ENCODE data around the gene RIMS4.
"Not testable (repeated sequence)": the region's sequence is repeated elsewhere in the genome, so short reads cannot be mapped to it uniquely, and the experiment has no call there.

The RIMS4 gene

DNA sequence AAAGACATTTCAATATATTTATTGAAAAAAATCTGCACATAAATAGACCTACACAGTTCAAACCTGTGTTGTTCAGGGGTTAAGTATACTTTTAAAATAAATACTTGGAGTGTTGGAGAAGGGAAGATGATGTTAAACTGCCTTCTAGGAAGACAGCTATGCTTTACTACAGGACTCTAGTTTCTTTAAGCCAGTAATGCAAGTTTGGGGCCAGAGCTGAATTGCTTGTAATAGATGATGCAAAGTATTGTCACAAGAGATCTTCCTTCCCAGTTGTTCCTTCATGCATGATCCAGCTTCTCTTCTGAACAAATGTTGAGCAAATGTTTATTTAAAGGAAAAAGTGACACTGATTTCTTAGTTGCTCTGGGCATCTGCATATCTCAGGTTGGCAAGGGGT lies 20.2 kb upstream of the RIMS4 start:
- no peak for DNase-seq (ENCODE audit: low read depth)

GRCh38 chr20:44829688-44830087 lies 19.3 kb upstream of the RIMS4 start:
- DNase-seq (ENCODE audit: low read depth) = no peak

DNA sequence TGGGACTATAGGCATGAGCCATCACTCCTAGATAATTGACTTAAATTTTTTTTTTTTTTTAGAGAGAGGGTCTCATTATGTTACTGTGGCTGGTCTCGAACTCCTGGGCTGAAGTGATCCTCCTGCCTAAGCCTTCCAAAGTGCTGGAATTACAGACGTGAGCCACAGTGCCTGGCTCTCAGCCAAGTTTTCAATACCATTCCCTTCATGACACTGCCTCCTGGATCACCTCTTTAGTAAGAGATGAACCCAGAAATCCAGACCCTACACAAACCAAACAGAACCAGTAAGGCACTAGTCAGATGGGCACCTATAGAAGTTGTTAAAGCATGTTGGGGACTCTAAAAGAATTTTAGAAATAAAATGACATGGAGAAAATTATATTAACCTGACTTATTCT lies 18.3 kb upstream of the RIMS4 start:
- no peak for DNase-seq (ENCODE audit: low read depth)

- no peak for DNase-seq (ENCODE audit: low read depth)
Observed at GRCh38 chr20:44827401-44827800, 17.1 kb upstream of the RIMS4 start.

- DNase-seq (ENCODE audit: low read depth) = not testable (repeated sequence)
Observed at GRCh38 chr20:44821576-44821975, 11.2 kb upstream of the RIMS4 start.

DNA sequence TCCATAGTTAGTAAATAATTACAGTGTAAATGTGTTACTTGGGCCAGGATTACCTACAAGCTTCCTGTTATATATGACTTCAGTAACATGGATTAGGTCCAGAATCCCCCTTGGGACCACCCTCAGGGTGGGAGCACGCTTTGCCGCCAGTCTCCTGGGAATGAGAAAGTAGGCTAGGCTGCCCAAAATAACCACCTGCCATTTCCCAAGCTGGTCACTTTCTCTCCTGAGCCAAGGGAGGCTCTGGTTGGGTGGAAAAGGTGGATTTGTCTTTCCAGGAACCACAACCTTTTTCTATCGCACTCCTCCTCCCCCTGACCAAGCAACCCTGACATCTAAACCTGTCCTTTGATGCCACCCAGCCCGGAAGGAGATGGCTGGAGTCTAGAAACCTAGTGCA lies 9.6 kb upstream of the RIMS4 start:
- DNase-seq (ENCODE audit: low read depth) = no peak

- DNase-seq (ENCODE audit: low read depth) = no peak
Observed at GRCh38 chr20:44817143-44817910, 7.0 kb upstream of the RIMS4 start.

GRCh38 chr20:44814937-44815336 lies 4.6 kb upstream of the RIMS4 start:
- DNase-seq (ENCODE audit: low read depth) = no peak

DNA sequence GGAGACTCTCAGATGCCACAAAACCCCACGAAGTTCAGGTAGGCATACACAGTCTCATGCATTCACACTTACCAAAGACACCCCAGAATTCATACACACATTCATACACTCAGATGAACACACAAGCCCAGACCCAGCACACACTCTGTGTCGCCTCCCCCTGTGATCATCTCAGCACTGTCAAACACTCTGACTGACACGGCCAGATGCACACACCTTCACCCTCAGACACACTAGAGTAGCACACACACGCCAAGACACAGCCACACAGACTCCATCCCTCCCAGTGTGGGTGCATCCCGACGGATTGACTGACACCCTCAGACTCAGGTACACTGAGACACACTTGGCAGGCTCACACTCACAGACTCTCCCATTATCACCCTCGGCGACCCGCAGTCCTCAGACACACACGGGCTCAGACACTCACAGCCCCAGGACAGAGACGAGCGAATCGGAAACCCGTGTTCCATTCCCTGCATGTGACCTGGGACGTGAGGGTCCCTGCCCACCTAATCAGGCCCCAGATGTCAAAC lies 872 bp upstream of the RIMS4 start:
- DNase-seq (ENCODE audit: low read depth) = no peak

DNA sequence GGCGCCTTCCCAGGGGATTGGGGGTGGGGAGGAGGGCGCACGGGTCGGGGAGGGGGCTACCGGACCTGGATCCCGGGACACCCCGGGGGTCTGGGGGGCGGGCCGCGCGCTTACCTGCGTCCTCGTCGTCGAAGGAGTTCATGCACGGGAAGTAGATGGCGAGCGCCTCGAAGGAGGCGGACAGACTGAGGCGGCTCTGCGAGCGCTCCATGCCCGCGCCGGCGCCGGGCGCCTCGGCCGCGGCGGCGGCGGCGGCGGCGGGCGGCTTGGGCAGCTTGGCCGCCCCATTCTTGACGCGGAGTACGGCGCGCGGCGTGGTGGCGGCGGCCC lies 320 bp downstream of the RIMS4 start:
- no peak for DNase-seq (ENCODE audit: low read depth)

DNA sequence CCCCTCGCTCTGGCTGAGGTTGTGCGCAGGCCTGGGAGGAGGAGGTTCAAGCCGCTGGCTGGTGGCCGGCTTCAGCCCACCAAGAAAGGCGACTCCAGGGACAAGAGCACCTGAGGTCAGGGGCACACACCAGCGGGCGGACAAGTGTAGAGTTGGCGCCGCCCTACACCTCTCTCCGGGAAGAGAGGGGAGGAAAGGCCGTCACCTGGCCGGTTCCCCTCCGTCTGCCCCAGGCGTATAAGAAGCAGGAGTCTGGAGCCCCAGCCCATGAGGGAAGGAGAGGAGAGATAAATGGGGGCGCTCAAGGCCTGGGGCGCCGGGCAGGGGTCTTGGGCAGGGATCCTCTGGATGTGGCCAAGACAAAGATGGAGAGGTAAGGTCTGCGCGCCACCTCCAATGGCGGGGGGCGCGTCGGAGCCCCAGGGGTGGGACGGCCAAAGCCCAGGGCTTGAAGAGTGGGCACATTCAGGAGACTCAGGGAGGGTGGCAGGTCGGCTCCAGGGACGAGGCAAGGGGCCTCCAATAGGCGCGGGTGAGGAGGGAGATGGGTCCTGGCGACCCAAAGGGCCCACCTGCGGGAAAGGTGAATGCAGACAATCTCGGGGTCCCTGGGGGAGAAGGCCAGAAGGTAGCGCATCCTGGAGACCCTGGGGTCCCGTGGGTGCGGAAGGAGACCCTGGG lies 826 bp downstream of the RIMS4 start:
- no peak for DNase-seq (ENCODE audit: low read depth)

GRCh38 chr20:44807684-44808056 lies 2.7 kb downstream of the RIMS4 start:
- DNase-seq (ENCODE audit: low read depth) = no peak

- DNase-seq (ENCODE audit: low read depth) = no peak
Observed at GRCh38 chr20:44807051-44807683, 3.2 kb downstream of the RIMS4 start.

GRCh38 chr20:44805979-44806620 lies 4.2 kb downstream of the RIMS4 start:
- peak; percentile 75 for DNase-seq (ENCODE audit: low read depth)

GRCh38 chr20:44805335-44805978 lies 4.9 kb downstream of the RIMS4 start:
- DNase-seq (ENCODE audit: low read depth) = no peak

GRCh38 chr20:44803383-44803941 lies 6.9 kb downstream of the RIMS4 start:
- no peak for DNase-seq (ENCODE audit: low read depth)

DNA sequence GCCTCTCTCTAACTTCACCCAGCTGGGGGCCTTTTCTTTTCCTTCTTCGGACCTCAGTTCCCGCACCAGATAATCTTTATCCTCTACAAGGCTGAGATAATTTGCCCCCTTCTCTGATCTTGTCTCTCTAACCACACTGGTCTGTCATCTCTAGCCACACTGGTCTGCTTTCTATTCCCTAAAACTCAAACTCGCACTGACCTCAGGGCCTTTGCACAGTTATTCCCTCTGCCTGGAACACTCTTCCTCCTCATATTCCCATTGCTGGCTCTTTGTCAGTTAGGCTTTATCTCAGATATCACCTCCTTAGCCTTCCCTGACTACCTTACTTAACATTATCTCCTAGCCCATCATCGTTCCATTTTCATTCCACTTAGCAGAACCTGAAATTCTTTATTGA lies 7.6 kb downstream of the RIMS4 start:
- no peak for DNase-seq (ENCODE audit: low read depth)

GRCh38 chr20:44800391-44801046 lies 9.8 kb downstream of the RIMS4 start:
- DNase-seq (ENCODE audit: low read depth) = no peak

- no peak for DNase-seq (ENCODE audit: low read depth)
Observed at GRCh38 chr20:44799691-44800090, 10.7 kb downstream of the RIMS4 start.

DNA sequence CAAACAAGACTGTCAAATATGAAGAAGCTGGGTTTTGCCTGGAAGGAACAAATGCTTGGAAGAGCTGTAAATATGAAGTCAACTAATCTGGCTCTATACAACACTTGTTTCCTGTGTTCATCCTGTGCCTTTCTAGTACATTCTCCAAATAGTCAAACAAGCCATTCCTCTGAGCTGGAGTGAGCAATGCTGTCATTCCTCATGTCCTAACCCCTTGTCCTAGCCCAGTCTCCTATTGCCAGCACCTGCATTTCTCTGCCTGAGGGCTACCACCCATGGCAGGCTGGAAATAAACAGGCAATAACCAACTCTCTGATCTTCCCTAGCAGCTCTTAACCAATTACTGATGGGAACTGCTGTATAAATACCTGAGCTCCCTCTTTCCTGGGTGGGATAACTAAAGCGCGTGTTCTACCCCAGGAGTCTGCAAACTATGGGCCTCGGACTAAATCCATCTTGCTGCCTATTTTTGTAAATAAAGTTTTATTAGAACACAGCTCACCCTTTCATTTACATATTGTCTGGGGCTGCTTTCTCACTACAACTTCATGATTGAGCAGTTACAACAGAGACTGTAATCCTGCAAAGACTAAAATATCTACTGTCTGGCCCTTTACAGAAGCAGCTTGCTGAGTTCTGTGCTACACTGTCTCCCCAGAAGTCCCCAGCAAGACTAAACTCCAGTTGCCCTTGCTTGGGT lies 13.4 kb downstream of the RIMS4 start:
- no peak for DNase-seq (ENCODE audit: low read depth)

- DNase-seq (ENCODE audit: low read depth) = no peak
Observed at GRCh38 chr20:44796311-44796710, 14.0 kb downstream of the RIMS4 start.
